Measurements from ENCODE around the gene CNTNAP2.
"Not testable (repeated sequence)": the region's sequence is repeated elsewhere in the genome, so short reads cannot be mapped to it uniquely, and the experiment has no call there.

CNTNAP2 gene

GRCh38 chr7:147567043-147567442, 1450.4 kb downstream of the CNTNAP2 start:
- ATAC-seq (no peak), DNase-seq (no peak)

DNA sequence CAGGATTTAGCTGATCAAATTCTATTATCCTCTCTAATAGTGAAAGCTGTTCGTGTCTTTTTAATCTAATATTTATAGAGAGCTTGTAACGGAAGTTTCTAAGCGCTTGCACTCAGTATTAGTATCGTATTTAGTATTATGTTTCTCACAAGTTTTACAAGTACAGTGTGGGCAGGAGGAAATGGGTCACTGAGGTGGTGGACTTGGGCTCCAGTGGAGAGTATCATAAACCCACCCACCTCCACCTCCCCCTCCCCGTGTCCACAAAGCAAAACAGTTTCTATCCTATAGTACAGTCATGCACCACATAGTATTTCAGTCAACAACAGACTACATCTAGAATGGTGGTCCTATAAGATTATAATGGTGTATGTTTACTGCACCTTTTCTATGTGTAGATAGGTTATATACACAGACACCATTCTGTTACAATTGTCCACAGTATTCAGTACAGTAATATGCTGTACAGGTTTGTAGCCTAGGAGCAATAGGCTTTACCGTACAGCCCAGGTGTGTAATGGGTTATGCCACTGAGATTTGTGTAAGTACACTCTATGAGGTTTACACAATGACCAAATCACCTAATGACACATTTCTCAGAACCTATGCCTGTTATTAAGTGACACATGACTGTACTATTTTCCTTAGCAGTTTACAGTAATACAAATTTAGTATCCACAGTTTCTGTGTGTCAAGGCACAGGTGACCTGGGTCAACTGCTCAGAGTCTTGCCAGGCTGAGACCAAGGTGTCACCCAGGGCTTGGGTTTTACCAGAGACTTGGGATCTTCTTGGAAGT, 1452.7 kb downstream of the CNTNAP2 start:
- no peak for DNase-seq

GRCh38 chr7:147570390-147570789, 1453.8 kb downstream of the CNTNAP2 start:
- DNase-seq (no peak), ATAC-seq (no peak)

More for the DNA sequence above, 1452.7 kb downstream of the CNTNAP2 start:
- no peak for ATAC-seq

DNA sequence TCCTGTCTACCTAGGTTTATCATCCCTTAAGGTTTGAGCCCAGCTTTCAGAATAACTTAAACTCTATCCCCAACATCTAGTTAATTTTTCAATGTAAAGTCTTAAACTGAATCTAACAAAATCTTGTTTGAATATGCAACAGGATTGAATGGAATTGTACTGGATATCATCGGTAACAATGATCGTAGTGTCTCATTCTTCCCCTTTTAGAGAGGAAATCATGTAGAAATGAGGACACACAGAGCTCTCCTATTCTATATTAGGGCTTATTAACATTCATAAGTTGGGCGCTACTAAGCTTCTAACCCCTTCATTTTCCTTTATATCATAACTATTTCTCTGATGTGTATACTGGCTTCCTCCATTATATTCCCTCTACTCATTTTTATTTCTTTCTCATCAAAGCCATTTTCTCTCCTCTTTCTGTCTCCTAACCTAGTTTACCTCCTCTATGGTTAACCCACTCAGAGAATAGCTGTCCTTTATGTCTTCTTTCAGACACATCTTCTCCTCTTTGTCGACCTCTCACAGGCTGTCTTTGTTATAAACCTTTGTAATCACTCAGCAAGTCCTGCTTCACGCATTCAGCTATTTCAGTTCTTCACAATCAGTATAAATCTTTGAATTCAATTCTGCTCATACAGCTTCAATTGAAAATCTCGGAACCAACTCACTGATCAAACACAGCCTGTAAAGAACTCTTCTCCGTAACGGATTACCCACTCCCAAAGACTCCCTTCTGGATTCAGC, 1455.0 kb downstream of the CNTNAP2 start:
- ATAC-seq: no peak

GRCh38 chr7:147578196-147578595, 1461.6 kb downstream of the CNTNAP2 start:
- ATAC-seq (no peak), DNase-seq (no peak)

More for the DNA sequence above, 1455.0 kb downstream of the CNTNAP2 start:
- no peak for DNase-seq

- no peak for DNase-seq
- no peak for ATAC-seq
These were observed 1462.5 kb downstream of the CNTNAP2 start for GRCh38 chr7:147579148-147579547.

DNA sequence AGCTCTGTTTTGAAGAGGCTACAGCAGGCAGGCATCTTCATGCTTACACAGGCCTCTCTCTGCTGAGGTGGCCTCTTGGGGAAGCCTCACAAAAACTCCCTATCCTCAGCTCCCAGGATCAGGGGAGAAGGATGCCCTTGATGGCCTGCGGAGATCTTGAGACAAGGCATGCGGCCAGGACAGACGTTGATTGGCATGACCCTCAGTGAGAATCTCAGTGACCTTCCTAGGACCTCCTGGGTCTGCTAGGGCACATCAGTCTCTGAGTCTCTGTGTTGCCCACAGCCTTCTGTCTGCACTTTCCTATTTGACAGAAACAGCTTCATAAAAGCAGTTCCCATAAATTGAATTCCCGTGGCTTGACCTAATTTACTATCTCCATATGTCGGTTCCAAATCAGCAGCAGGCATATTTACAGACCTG, 1468.2 kb downstream of the CNTNAP2 start:
- no peak for DNase-seq
- ATAC-seq: no peak

GRCh38 chr7:147586110-147586509, 1469.5 kb downstream of the CNTNAP2 start:
- DNase-seq (no peak), ATAC-seq (no peak)

- ATAC-seq (no peak), DNase-seq (no peak)
These were observed 1469.9 kb downstream of the CNTNAP2 start for GRCh38 chr7:147586526-147586925.

DNA sequence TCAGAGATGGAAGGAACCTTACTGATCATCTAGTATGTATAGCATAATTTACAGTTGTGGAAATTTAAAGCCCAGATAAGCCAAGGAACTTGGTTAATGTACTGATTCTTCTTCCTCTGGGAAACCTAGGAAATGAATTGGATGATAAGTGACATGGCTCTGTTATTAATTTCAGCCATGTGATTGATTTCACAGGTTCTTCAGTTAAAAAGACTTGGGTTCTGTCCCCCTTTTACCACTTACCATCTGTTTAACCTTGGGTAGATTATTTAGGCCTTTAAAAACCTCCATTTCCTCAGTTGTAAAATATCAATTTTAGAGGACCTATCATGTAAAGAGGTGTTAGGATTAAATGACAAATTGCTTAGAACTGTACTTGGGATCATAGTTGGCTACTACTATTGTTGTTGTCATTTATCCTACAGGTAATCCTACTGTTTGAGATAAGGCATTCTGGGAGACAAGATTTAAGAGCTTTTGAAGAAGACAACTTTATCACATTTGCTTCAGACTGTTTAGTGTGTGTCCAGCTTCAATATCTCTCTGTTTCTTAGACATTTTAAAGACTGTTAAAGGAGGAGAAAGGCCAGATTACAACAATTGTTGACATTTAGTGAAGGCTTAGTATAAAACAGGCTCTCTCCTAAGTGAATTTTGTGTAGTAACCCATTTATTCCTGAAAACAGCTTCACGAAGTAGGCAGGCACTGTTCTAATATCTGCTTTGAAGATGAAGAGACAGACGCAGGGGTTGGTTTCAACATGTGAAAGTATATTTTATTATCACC, 1476.9 kb downstream of the CNTNAP2 start:
- DNase-seq: no peak
- ATAC-seq: no peak

DNA sequence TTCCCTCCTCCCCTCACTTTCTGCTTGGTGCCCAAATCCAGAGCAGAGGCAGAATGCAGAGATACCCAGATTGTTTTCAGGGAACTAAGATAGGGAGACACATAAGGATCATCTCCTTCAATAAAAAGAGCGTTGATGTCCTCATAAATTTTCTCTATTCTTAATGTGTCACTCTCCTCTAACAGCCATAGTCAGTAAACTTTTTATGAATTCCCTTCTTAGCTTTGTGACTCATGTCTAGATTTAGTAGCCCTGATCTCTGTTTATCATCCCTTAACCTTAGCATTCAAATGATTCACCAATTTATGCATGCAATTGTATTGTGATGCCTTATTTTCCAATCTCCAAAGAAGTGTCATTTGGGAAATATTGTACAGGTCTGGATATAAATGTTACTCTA, 1478.4 kb downstream of the CNTNAP2 start:
- ATAC-seq (no peak), DNase-seq (no peak)

DNA sequence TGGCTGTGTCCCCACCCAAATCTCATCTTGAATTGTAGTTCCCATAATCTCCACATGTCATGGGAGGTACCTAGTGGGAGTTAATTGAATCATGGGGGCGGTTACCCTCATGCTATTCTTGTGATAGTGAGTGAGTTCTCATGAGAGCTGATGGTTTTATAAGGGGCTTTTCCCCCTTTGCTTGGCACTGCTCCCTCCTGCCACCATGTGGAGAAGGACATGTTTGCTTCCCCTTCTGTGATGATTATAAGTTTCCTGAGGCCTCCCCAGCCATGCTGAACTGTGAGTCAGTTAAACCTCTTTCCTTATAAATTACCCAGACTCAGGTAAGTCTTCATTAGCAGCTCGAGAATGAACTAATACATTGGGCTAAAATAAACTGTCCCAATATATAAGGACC, 1482.1 kb downstream of the CNTNAP2 start:
- DNase-seq, ATAC-seq: not testable (repeated sequence)

DNA sequence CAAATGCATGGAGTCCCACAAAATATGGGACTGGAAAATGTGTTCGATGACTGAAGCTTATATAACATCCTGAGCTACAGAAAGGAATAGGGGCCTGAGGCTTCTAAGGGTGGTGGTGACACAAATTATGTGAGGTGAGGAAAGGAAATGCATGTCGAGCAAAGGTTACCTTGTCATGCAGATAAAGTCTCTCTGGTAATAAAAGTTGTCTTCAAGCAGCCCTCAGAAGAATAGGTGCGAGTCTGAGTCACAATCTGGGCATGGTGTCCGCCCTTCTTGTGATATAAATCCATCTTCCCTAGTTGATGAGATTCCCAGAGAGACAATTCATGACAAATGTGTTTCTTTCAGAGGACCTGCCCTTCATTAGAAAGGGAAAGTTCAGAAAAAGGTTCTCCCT, 1488.7 kb downstream of the CNTNAP2 start:
- no peak for DNase-seq
- ATAC-seq: no peak

DNA sequence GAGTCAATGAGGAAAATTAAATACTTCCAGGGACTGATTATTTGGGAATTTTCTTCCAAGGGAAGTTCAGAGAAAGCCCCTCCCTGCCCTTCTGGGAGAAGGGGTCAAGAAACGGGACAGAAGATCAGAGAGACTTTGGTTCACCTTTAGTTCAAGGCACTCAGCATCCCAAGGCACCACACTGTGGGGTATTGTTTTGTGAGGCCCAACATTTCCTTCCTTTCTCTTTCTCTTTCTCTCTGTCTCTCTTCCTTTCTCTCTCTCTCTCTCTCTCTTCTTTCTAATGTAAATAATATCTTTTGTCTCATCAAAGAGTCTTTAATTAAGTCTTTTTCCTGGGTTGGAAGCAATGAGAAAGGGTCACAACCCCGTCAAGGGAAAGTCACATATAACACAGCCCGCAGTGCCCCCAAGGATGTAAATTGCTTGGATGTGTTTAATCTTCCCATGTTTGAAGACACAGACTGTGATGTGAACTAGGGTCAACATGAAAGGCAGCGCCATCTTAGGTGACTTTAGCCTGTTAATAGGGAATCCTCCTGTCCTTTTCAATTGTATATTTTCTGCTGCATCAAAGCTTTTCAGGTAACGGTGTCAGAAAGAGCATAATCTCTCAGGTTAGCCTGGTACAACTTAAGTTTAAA, 1490.7 kb downstream of the CNTNAP2 start:
- ATAC-seq (no peak), DNase-seq (no peak)

DNA sequence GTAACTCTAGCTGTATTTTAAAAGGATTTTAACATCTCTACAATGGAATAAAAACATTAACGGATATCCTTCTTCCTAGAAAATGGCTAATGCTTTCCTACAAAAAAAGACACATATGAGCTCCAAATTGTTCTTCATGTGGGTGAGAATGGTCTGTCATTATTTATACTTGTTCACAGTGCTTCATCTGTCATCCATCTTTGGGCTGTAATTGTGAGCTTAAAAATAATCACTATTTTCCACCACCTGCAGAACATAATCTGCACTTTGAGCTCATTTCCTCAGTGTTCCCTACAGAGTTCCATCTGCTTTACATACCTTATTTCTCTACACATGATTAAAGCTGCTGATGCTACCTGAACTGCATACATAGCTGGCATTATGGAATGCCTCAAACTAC, 1494.8 kb downstream of the CNTNAP2 start:
- DNase-seq (no peak), ATAC-seq (no peak)

- DNase-seq (no peak), ATAC-seq (no peak)
These were observed 1518.7 kb downstream of the CNTNAP2 start for GRCh38 chr7:147635288-147635687.

DNA sequence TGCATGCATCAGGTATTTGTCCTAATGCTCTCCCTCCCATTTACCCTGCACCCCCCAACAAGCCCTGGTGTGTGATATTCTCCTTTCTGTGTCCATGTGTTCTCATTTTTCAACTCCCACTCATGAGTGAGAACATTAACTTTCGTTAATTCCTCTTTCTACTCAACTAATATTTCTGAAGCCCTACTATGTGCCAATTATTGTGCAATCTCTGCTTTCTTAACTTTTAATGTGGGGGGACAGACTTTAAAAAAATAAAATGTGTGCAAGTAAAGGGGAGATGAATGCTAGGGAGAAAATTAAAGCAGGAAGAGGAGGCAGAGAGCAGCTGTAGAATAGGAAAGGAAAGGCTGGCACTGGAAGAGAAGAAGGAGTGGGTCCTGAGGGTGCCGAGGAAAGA, 1520.0 kb downstream of the CNTNAP2 start:
- ATAC-seq (no peak), DNase-seq (no peak)

- no peak for DNase-seq
- ATAC-seq: no peak
These were observed 1522.0 kb downstream of the CNTNAP2 start for GRCh38 chr7:147638566-147638965.

DNA sequence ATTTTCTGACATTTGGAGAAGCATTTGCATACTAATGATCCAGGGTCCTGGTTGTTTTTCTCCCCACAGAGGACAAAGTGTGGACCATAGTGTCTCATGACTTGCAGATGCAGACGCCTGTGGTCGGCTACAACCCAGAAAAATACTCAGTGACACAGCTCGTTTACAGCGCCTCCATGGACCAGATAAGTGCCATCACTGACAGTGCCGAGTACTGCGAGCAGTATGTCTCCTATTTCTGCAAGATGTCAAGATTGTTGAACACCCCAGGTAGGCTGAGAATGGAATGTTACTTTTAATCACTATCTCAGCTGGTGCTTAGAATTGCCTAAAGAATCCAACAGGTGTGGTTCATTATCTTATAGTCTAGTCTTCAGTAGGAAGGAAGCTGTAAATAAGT, 1522.4 kb downstream of the CNTNAP2 start:
- ATAC-seq: no peak
- no peak for DNase-seq

DNA sequence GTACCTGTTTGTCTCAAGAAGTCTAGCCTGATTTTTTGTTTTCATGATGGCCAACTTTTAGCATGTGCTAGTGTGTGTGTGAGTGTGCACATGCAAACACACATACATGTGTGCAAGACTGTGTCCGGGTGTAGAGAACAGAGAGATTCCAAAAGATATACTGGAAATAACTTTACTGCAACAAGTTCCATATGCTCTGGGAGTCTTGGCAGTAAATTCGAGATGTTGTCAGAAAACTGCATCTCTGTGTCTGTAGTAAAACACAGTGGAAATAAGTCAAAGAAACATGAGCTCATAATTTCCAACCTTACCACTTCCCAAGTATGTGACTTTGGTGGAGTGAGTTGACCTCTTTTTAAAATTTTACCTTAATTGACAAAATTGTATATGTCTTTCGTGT, 1523.2 kb downstream of the CNTNAP2 start:
- ATAC-seq (no peak), DNase-seq (no peak)

GRCh38 chr7:147640821-147641220, 1524.2 kb downstream of the CNTNAP2 start:
- ATAC-seq (no peak), DNase-seq (no peak)

DNA sequence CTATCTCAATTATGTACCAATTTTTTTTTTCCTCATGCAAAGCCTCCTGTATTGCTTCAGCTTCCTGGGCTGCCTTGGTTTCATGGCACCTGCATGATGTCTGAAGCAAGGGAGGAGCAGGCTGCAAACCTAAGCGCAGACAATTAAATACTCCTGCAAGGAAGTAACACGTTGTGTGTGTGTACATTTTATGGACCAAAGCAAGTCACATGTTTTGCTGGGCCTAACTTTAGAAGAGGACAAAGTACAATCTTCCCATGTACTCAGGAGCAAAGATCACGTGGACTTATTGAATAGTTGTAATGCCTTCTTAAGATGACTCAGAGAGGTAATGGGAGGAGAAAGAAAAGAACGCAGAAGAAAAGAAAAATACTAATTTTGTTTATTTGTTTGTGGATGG, 1530.0 kb downstream of the CNTNAP2 start:
- no peak for DNase-seq
- ATAC-seq: no peak
